GM23338 (cell line): ENCODE data around the gene WDR44. TPM values are rescaled to one million over a fixed set of nuclear protein-coding genes. Genes with fewer than 3 reads are reported as not detected.

Source experiments
- ATAC-seq: fragments of 200-7000 bp; cut with Tn5 transposase; 3 replicates; pipeline ENCODE4 v1.9.1; 2020
- DNase-seq: peaks from one replicate; pipeline ENCODE4 v3.0.0-alpha.2; 2015; ENCODE audit warnings: low spot score
- H2AFZ ChIP-seq: fragments of 200-600 bp; sonication (generic); 2 replicates; pipeline ENCODE4 v1.8.0; 2016; ENCODE audit warnings: antibody characterized with exemption, mild to moderate bottlenecking, moderate library complexity
- H3F3A ChIP-seq: fragments of 200-600 bp; sonication (generic); replicated peaks from 2 replicates; pipeline ENCODE4 v1.8.0; 2017; ENCODE audit warnings: antibody characterized with exemption, mixed run types, low read depth
- H3K27ac ChIP-seq: fragments of 200-600 bp; sonication (generic); 2 replicates; pipeline ENCODE4 v1.6.1; 2016; ENCODE audit warnings: low read depth
- H3K27me3 ChIP-seq: fragments of 200-600 bp; sonication (generic); 2 replicates; pipeline ENCODE4 v1.8.0; 2016; ENCODE audit warnings: mild to moderate bottlenecking, mixed run types, moderate library complexity; ENCODE audit not compliant: insufficient read depth
- H3K36me3 ChIP-seq: fragments of 200-600 bp; sonication (generic); 2 replicates; pipeline ENCODE4 v1.8.0; 2016; ENCODE audit warnings: mild to moderate bottlenecking; ENCODE audit not compliant: insufficient read depth
- H3K4me1 ChIP-seq: fragments of 200-600 bp; sonication (generic); 2 replicates; pipeline ENCODE4 v1.8.0; 2016; ENCODE audit warnings: mild to moderate bottlenecking, moderate library complexity; ENCODE audit not compliant: insufficient read depth
- H3K4me2 ChIP-seq: fragments of 200-600 bp; sonication (generic); 2 replicates; pipeline ENCODE4 v1.7.1; 2017; ENCODE audit warnings: mixed run types
- H3K4me3 ChIP-seq: fragments of 200-600 bp; sonication (generic); 2 replicates; pipeline ENCODE4 v1.6.1; 2016; ENCODE audit warnings: mixed run types
- H3K79me2 ChIP-seq: fragments of 200-600 bp; sonication (generic); replicated peaks from 2 replicates; pipeline ENCODE4 v1.8.0; 2017; ENCODE audit warnings: mild to moderate bottlenecking; ENCODE audit not compliant: insufficient read depth
- H3K9me2 ChIP-seq: fragments of 200-600 bp; sonication (generic); 2 replicates; pipeline ENCODE4 v1.8.0; 2017; ENCODE audit not compliant: insufficient read depth
- H4K20me1 ChIP-seq: fragments of 200-600 bp; sonication (generic); replicated peaks from 2 replicates; pipeline ENCODE4 v1.8.0; 2017; ENCODE audit warnings: mild to moderate bottlenecking; ENCODE audit not compliant: insufficient read depth
- H3K27ac Mint-ChIP-seq: 2 replicates; pipeline ENCODE4 v1.8.0; 2020; ENCODE audit warnings: inconsistent platforms, mild to moderate bottlenecking, moderate library complexity, mixed read lengths
- H3K27me3 Mint-ChIP-seq: 3 replicates; pipeline ENCODE4 v1.8.0; 2022; ENCODE audit warnings: low read depth, mild to moderate bottlenecking, moderate library complexity, mixed read lengths, inconsistent platforms; ENCODE audit not compliant: insufficient read depth, poor library complexity
- H3K36me3 Mint-ChIP-seq: 3 replicates; pipeline ENCODE4 v1.8.0; 2021; ENCODE audit warnings: low read depth, mild to moderate bottlenecking, inconsistent platforms, moderate library complexity, mixed read lengths
- H3K4me1 Mint-ChIP-seq: 3 replicates; pipeline ENCODE4 v1.8.0; 2020; ENCODE audit warnings: mild to moderate bottlenecking, inconsistent platforms, mixed read lengths
- H3K4me3 Mint-ChIP-seq: 3 replicates; pipeline ENCODE4 v1.8.0; 2021; ENCODE audit warnings: moderate library complexity, mild to moderate bottlenecking, inconsistent platforms, mixed read lengths
- H3K9me3 Mint-ChIP-seq: 3 replicates; pipeline ENCODE4 v1.8.0; 2020; ENCODE audit warnings: moderate library complexity, mild to moderate bottlenecking, inconsistent platforms, mixed read lengths
- CTCF ChIP-seq, 2 experiments: fragments of 200-600 bp in 1 of 2; sonication (generic) in 1 of 2; conservative IDR thresholded peaks; 2 replicates each; pipeline versions ENCODE4 v1.5.1 to v1.6.1; 2016 to 2017; ENCODE audit warnings: antibody characterized with exemption in 2 of 2, low read depth in 2 of 2, mild to moderate bottlenecking in 2 of 2, moderate library complexity in 1 of 2
- ETS1 ChIP-seq: IDR thresholded peaks from 2 replicates; pipeline ENCODE4 v1.6.1; 2016; ENCODE audit warnings: antibody characterized with exemption
- JUNB ChIP-seq: IDR thresholded peaks from one replicate; pipeline ENCODE4 v1.6.1; 2016; ENCODE audit warnings: antibody characterized with exemption; ENCODE audit not compliant: unreplicated experiment
- POLR2AphosphoS5 ChIP-seq: IDR thresholded peaks from 2 replicates; pipeline ENCODE4 v1.6.1; 2016; ENCODE audit warnings: antibody characterized with exemption, low read depth
- REST ChIP-seq: IDR thresholded peaks from one replicate; pipeline ENCODE4 v1.6.1; 2018; ENCODE audit warnings: antibody characterized with exemption; ENCODE audit not compliant: unreplicated experiment
- STAT1 ChIP-seq: IDR thresholded peaks from one replicate; pipeline ENCODE4 v1.6.1; 2016; ENCODE audit warnings: antibody characterized with exemption; ENCODE audit not compliant: unreplicated experiment
- ZNF114 ChIP-seq: fragments of 250-450 bp; sonication (Bioruptor Pico); IDR thresholded peaks from 2 replicates; pipeline ENCODE4 v1.5.0; 2020; ENCODE audit warnings: mild to moderate bottlenecking, moderate library complexity
- ZNF331 ChIP-seq: fragments of 250-450 bp; sonication (Bioruptor Pico); IDR thresholded peaks from 2 replicates; pipeline ENCODE4 v1.5.0; 2020; ENCODE audit warnings: low read depth, mild to moderate bottlenecking, moderate library complexity
- ZNF462 ChIP-seq: fragments of 250-450 bp; sonication (Bioruptor Pico); IDR thresholded peaks from 2 replicates; pipeline ENCODE4 v1.5.0; 2020; ENCODE audit warnings: mild to moderate bottlenecking, moderate library complexity
- polyA plus RNA-seq: library from polyadenylated mRNA; unstranded; fragments of >200 nt; fragmentation: Nextera tagmentation; extraction: Ambion mirVana; gene quantifications from 2 replicates; pipeline ENCODE4 v1.2.1, GENCODE V29; 2016
- total RNA-seq: library from RNA; depleted of rRNA; stranded (reverse); fragments of >200 nt; shearing (Covaris generic); gene quantifications from 2 replicates; pipeline ENCODE4 v1.2.3, GENCODE V29; 2014

WDR44 gene
- total and polyA plus RNA-seq, 2 experiments from 2014 or later: 17.5 to 21.0 TPM

- no peaks in the 10 kb centered on the region for H3K79me2 ChIP-seq
- Mint-ChIP-seq H3K4me1 (peaks cover 14% of the 10 kb centered on the region), H3K36me3 (peaks cover 19% of the 10 kb centered on the region), H3K4me3 (no peak overlapping the region), H3K9me3 (no peaks in the 10 kb centered on the region; the same call in 2 of the 3 replicates), H3K27me3 (no peaks in the 10 kb centered on the region), H3K27ac (no peak overlapping the region)
- H3K4me2 ChIP-seq: no peak overlapping the region
- DNase-seq (no peak), ATAC-seq (no peak)
- H4K20me1 ChIP-seq: no peaks in the 10 kb centered on the region
- H3K27me3 ChIP-seq: no peaks in the 10 kb centered on the region
- H3K27ac ChIP-seq: no peak overlapping the region
- TF ChIP-seq POLR2AphosphoS5 (no peak), ZNF114 (CRISPR knock-in tag) (no peak), STAT1 (no peak), ETS1 (no peak), ZNF331 (CRISPR knock-in tag) (no peak), REST (no peak), CTCF (conservative IDR thresholded peaks at IDR 0.05; ENCODE audit: low read depth in 2 of 2) (no peak), JUNB (no peak), ZNF462 (CRISPR knock-in tag) (no peak)
- no peaks in the 10 kb centered on the region for H3K36me3 ChIP-seq
- H3K4me1 ChIP-seq: no peaks in the 10 kb centered on the region
- no peak overlapping the region for H2AFZ ChIP-seq
- no peaks in the 10 kb centered on the region for H3K9me2 ChIP-seq
- no peaks in the 10 kb centered on the region for H3F3A ChIP-seq
- no peak overlapping the region for H3K4me3 ChIP-seq
Measured at GRCh38 chrX:118423558-118423957, 77.7 kb downstream of the WDR44 start.
